Stimulated activated CD4-positive, alpha-beta T cell treated with anti-CD3 and anti-CD28 coated beads, Interleukin-1b, Interleukin-23, amount 100 ng/mL, for 1 hour (primary cell): ENCODE measurements around the gene TIGD1.

Experiments
- DNase-seq, 2 donors: peaks; one replicate each; pipeline ENCODE4 v3.0.0-alpha.2; 2020; ENCODE audit warnings: low read depth in 2 of 2

The TIGD1 gene

GRCh38 chr2:232523682-232524597 is 26.4 kb downstream of the TIGD1 start:
- DNase-seq: no peak

GRCh38 chr2:232523402-232523681 is 27.0 kb downstream of the TIGD1 start:
- DNase-seq: no peak

- no peak for DNase-seq
These were observed 27.5 kb downstream of the TIGD1 start for GRCh38 chr2:232522623-232523401.

- peak; percentile 15 to 73 for DNase-seq
These were observed 28.3 kb downstream of the TIGD1 start for GRCh38 chr2:232521959-232522622.

- DNase-seq: no peak
These were observed 29.3 kb downstream of the TIGD1 start for GRCh38 chr2:232521098-232521497.

GRCh38 chr2:232520489-232520888 is 29.9 kb downstream of the TIGD1 start:
- no peak for DNase-seq

GRCh38 chr2:232519581-232520438 is 30.5 kb downstream of the TIGD1 start, which contains the start of gene PRSS56:
PRSS56 (plus strand) TSS chr2:232520388; CDS start chr2:232520599, 211 bp downstream.
- no peak for DNase-seq

- no peak for DNase-seq
These were observed 31.5 kb downstream of the TIGD1 start for GRCh38 chr2:232518844-232519243.

GRCh38 chr2:232516551-232516950 is 33.8 kb downstream of the TIGD1 start:
- no peak for DNase-seq

- no peak for DNase-seq
These were observed 34.7 kb downstream of the TIGD1 start for GRCh38 chr2:232515639-232516038.

GRCh38 chr2:232513353-232513752 is 37.0 kb downstream of the TIGD1 start:
- no peak for DNase-seq

GRCh38 chr2:232512602-232513001 is 37.8 kb downstream of the TIGD1 start:
- DNase-seq: no peak

GRCh38 chr2:232511336-232511890 is 38.9 kb downstream of the TIGD1 start:
- DNase-seq: no peak

GRCh38 chr2:232508251-232508650 is 42.1 kb downstream of the TIGD1 start:
- DNase-seq: no peak

- DNase-seq: no peak
These were observed 43.6 kb downstream of the TIGD1 start for GRCh38 chr2:232506709-232507108.

GRCh38 chr2:232505856-232506255 is 44.5 kb downstream of the TIGD1 start:
- DNase-seq: no peak

- no peak for DNase-seq
These were observed 45.9 kb downstream of the TIGD1 start for GRCh38 chr2:232504438-232504837.

GRCh38 chr2:232503809-232504323 is 46.5 kb downstream of the TIGD1 start:
- DNase-seq: no peak

- DNase-seq: no peak
These were observed 47.2 kb downstream of the TIGD1 start for GRCh38 chr2:232502911-232503808.

- DNase-seq: no peak
These were observed 47.8 kb downstream of the TIGD1 start for GRCh38 chr2:232502511-232502910.
